ENCODE results near the gene MCF2L.

GRCh38 chr13:112953591-112954487 is 15.2 kb upstream of the MCF2L start:
- TF ChIP-seq JUND (IDR thresholded peaks at IDR 0.05; ENCODE audit: low read depth, low read length) (no peak), ESRRA (IDR thresholded peaks at IDR 0.05; ENCODE audit: low read length) (no peak), MEF2A (IDR thresholded peaks at IDR 0.05; ENCODE audit: insufficient read depth, low read depth, low read length) (no peak), MXI1 (IDR thresholded peaks at IDR 0.05; ENCODE audit: low read depth, low read length) (no peak), MAX (IDR thresholded peaks at IDR 0.05; ENCODE audit: low read depth, low read length) (no peak), GABPA (IDR thresholded peaks at IDR 0.05; ENCODE audit: low read depth) (no peak), CTCF (IDR thresholded peaks at IDR 0.05 in 2 of 3, conservative IDR thresholded peaks at IDR 0.05 in 1 of 3; ENCODE audit: control insufficient read depth in 2 of 3, extremely low read depth in 1 of 3, insufficient read depth in 1 of 3, low read depth in 3 of 3, low read length in 3 of 3) (no peak), SP1 (IDR thresholded peaks at IDR 0.05; ENCODE audit: low read depth, low read length) (no peak), HDAC2 (IDR thresholded peaks at IDR 0.05) (no peak), GATAD2B (conservative IDR thresholded peaks at IDR 0.05; ENCODE audit: low read depth) (no peak), PML (IDR thresholded peaks at IDR 0.05; ENCODE audit: low read length) (no peak), RAD51 (IDR thresholded peaks at IDR 0.05) (no peak)
